Epithelial cell of proximal tubule (primary cell): ENCODE data around the gene CHMP6. TPM values are rescaled to one million over a fixed set of nuclear protein-coding genes. Genes with fewer than 3 reads are reported as not detected.
A peak's percentile ranks its signal among the peaks of the same experiment; 100 is the strongest.
"Not testable (repeated sequence)": the region's sequence is repeated elsewhere in the genome, so short reads cannot be mapped to it uniquely, and the experiment has no call there.

Source experiments
- DNase-seq: peaks from one replicate; pipeline ENCODE4 v3.0.0-alpha.2; 2011; ENCODE audit warnings: low read depth
- H3K4me3 ChIP-seq: 2 replicates; pipeline ENCODE4 v1.5.1; 2011; ENCODE audit warnings: low read depth, mild to moderate bottlenecking, low read length
- CTCF ChIP-seq: conservative IDR thresholded peaks from 2 replicates; pipeline ENCODE4 v1.5.1; 2012; ENCODE audit warnings: low read depth, mild to moderate bottlenecking, low read length
- total RNA-seq: library from RNA; depleted of rRNA; stranded (reverse); fragments of >200 nt; gene quantifications from 2 replicates; pipeline ENCODE4 v1.2.3, GENCODE V29; 2015

CHMP6 gene
- total RNA-seq, 1 donor from 2014 or later = 32.6 TPM

- no peak overlapping the region for H3K4me3 ChIP-seq
- no peak for TF ChIP-seq CTCF
- DNase-seq = no peak
These were observed 38.2 kb downstream of the CHMP6 start for GRCh38 chr17:81029859-81030258.

GRCh38 chr17:81030312-81030711 lies 38.7 kb downstream of the CHMP6 start:
- not testable (repeated sequence) for DNase-seq, H3K4me3 ChIP-seq

- peak overlapping the region; percentile 40 for H3K4me3 ChIP-seq
- no peak for DNase-seq
- no peak for TF ChIP-seq CTCF
These were observed 39.3 kb downstream of the CHMP6 start for GRCh38 chr17:81030741-81031565.

- no peak for TF ChIP-seq CTCF
- no peak overlapping the region for H3K4me3 ChIP-seq
- no peak for DNase-seq
These were observed 40.2 kb downstream of the CHMP6 start for GRCh38 chr17:81031566-81032550.

GRCh38 chr17:81032641-81033480 lies 41.2 kb downstream of the CHMP6 start:
- TF ChIP-seq CTCF = no peak
- no peak for DNase-seq
- no peak overlapping the region for H3K4me3 ChIP-seq

- TF ChIP-seq CTCF = no peak
- DNase-seq = no peak
- H3K4me3 ChIP-seq = peak overlapping the region; percentile 94
These were observed 42.0 kb downstream of the CHMP6 start for GRCh38 chr17:81033535-81034167.
